ENCODE results near the gene PPARD.
"Not testable (repeated sequence)": the region's sequence is repeated elsewhere in the genome, so short reads cannot be mapped to it uniquely, and the experiment has no call there.

Gene PPARD

DNA sequence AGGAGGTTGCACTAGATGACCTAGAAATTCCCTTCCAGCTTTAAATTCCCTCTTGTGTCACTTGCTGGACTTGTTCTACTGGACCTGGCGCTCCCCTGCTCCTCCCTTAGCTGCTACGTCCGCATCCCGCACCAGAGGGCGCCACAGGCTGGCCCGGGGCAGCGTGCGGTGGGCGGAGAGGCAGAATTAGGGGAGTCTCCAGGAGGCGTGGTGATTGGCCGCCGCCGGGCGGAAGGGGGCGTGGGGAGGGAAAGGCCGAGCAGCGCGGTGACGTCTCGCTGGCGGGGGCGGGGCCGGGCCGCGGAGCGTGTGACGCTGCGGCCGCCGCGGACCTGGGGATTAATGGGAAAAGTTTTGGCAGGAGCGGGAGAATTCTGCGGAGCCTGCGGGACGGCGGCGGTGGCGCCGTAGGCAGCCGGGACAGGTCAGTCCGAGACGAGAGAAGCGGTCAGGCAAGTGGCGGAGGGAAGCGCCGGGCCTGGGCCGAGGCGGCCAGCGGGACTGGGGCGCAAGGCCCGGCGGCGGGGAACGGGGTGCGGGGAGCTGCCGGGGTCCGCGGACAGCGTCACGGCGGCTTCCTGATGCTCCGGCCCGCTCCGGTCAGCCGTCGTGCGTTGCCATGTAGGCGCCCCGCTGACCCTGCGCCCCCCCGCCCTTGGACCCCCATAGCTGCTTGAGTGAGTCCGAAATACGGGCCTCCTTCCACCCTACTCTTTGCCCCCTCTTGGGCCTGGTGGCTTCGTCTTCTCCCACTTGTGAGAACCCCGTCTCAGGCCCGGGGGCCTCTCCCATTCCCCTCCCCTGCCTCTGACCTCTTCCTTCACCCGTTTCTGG is at the start of gene PPARD:
TSS of gene PPARD (plus strand) at position 301 of the 834 bp plus-strand sequence. CDS start 68,530 bp downstream, outside the sequence.
- DNase-seq, result peak; percentile 95

DNA sequence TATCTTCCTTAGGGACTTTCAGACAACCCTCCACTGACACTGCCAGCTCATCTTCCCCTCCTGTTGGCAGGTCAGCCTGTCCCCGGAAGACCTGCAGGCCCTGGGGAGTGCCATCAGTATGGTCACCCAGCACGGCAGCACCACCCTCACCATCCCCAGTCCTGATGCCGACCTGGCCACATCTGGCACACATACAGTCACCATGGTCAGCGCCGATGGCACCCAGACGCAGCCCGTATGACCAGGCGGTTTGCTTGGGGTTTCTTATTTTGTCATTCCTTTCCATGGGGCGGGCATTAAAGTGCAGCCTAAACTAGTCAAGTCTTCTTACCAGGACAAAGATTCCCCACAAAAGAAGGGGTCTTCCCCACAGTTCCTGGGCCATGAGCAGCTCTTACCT is 48.7 kb upstream of the PPARD start:
- DNase-seq, result no peak

DNA sequence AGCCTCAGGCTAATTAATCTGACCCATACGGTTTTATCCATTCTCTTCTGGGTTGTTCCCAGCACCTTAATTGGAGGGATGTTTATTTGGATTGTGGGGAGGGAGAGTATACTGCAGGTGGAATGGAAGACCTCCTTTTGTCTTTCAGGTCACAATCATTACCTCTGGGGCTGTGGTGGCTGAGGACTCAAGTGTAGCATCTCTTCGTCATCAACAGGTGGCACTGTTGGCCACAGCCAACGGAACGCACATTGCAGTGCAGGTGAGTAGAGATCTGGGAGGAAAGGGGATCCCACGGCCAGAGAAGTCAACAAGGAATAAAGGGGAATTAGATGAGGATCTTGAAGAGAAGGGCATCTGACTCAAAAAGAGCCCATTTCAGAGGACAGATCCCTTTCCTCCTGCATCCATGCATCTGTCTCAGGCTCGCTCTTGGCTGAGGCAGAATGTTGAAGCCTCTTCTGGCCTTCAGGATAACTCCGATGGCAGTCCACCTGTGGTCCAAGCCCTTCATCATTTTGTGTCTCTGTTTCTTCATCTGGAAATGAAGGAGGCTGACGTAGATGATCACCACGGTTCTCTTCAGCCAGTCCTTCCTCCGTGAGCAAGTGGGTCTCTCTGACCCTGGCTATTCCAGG is 47.9 kb upstream of the PPARD start:
- peak; percentile 44 for DNase-seq

DNA sequence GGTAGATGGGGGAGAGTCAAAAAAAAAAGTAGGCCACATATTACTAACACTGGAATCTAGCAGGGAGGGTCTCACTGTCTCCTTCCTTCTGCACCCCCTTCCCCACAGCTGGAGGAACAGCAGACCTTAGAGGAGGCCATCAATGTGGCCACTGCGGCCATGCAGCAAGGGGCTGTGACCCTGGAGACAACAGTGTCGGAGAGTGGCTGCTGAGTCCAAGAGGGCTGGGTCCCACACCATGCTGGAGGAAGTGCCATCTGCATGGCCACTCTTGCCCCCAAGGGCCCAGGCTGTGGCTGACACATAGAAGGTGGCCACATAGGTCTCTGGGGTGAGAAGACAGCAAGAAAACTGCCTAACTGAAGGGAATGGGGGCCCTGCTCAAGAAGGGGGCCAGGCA is 47.3 kb upstream of the PPARD start:
- DNase-seq, result no peak

DNA sequence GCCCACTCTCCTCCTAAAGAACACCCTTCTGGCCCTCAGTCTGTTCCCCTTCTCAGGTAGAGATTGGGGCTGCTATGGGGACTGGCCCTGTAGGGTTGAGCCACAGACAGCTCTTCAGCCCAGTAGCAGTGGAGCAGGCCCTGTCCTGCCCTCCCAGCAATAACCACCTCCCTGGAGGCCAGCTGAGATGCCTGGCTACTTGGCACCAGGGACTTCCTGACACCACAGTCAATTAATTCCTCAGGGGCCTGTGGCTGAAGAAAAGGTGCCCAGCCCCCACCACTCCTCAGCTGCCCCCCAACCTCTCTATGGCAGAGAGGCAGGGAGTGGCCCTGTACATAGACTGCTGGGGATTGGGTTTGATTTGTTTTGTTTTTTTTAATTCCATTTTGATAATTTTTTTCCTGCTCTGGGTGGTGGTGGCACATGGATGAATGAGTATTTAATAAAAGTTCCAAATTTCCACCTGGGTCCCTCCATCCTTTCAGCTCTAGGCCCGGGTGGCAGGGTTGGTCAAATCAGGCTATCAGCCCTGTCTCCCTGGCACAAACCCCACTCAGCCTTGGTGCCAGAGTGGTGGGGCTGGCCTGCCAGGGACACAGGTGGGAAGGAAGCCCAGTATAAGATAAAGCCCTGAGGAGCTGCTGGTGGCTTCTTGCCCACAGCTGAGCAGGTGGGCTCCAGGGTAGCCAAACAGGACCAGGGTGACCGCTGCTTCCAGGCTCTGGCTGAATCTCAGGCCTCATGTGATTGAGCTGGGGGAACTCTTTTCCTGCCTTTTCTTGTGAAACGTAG is 46.6 kb upstream of the PPARD start:
- no peak for DNase-seq

DNA sequence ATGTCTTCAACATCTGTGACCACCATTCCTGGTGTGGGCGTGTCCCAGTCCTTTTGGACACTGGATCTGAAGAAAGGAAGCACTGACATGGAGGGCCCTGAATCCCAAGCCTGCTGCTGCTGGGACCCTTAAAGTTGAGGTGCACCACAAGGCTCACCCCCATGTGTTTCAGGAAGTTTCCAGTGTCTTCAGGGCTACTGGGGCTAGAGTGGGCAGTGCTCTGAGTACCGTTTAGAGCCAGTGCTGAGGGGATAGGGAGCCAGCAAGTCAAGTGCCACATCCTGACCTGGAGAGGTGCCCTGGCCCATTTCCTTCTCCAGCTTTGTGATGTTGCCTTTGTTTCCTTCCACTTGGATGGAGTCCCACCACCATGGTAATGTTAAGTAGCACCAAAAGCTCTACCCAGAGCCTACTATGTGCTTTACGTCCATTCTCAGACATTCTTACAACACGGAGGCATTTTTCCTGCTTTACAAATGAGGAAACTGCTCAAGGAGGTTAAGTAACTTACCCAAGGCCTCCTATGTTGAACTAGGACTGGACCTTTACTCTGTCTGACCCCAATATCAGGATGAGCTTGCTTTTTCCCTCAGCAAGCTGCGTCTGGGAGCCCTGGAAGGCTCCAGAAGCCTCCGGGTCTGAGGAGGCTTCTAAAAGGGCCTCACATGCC is 45.3 kb upstream of the PPARD start:
- DNase-seq, result no peak

DNA sequence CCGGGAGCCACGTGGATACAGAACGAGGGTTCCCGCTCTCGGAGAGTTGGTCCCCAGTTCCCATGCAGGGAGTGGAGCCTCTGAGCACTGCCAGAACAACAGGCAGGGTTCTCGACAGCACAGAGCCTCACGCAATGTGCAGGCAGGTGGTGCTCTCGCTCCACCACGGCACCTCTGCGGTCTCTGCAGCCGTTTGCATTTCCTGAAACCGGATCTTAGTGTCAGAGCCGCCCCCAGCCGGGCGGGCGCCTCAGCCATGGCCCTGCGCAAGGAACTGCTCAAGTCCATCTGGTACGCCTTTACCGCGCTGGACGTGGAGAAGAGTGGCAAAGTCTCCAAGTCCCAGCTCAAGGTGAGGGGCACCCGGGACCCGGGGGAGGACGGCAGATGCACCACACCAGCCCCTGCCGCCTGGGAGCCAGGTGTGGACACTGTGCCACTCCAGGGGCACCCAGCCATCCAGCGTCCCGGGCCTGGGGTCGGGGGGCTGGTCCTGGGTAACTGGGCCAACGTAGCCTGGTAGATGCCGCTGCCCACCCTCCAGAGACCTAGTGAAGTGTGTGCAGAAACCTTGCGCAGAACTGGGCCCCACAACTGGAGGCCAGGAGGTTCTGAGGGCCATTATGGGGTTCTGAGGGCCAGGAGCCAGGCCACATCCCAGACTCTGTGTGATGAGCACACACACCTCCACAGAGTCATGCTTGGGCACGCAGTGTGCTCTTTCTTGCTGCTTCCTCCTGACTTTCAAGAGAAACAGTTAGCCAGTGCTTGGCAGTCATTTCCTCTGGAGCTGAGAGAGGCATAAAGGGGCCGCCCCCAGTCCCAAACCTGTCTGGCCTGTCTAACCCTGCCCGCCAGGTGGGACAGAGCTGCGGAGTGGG is 44.5 kb upstream of the PPARD start, which contains the start of gene DEF6:
TSS of gene DEF6 (plus strand) at position 218 of the 881 bp plus-strand sequence. CDS start at position 257, 39 bp downstream.
- peak; percentile 79 for DNase-seq

DNA sequence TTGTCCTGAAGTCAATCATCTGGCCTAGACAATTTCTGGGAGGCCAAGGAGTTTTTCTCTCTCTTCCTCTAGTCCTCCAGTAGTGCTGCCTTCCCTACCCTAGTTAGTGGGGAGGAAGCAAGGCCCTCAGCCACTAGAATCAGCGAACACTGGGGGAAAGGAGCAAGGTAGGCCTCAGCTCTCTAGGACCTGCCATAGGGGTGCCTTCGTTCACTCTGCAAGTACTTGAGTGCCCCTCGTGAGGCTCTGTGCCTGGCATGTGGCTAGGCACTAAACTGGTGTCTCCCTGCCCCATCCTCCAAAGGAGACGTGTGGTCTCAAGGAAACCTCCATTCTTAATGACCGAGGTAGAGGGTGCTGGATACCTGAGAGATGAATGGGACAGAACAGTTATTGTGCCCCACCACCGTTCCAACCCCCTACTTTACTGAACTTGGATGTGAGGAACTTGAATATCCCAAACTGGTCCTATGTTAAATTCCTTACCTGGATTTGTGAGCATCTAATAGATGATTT is 43.7 kb upstream of the PPARD start:
- no peak for DNase-seq

DNA sequence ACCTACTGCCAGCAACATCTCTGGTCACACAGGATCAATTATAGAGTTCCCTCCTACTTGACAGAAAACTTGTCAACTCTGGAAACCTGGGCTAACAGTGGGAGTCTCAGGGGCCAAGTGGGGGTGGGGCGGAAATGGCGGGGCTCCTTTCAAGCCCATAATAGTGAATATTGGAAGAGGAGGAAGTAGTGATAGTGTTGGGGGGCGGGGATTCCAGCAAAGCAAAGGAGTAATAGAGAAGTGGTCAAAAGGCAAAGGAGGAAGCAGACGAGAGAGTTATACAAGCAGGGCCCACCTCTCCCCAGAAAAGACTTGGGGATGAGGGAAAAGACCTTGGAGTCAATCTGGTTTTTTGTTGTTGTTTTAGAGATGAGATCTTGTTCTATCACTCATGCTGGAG is 42.7 kb upstream of the PPARD start:
- DNase-seq, result no peak

DNA sequence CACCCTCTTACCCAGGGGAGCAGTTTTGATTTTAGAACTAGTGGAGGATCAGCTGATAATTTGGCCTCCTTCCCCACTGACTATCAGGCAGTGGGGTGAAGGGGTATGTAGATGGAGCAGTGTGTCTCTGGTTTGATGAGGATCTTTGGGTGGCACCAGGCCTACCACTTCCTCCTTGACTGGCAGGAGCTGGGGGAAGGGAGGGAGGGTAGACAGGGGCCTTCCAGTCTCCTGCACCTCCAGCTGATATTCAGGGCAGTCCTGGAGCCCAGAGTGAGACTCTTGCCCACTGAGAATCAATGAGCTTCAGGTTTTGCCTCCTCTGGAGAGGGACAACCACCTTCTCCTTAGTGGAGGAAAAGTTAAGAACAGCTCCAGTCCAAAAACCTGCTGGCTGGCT is 41.5 kb upstream of the PPARD start:
- DNase-seq, result no peak

DNA sequence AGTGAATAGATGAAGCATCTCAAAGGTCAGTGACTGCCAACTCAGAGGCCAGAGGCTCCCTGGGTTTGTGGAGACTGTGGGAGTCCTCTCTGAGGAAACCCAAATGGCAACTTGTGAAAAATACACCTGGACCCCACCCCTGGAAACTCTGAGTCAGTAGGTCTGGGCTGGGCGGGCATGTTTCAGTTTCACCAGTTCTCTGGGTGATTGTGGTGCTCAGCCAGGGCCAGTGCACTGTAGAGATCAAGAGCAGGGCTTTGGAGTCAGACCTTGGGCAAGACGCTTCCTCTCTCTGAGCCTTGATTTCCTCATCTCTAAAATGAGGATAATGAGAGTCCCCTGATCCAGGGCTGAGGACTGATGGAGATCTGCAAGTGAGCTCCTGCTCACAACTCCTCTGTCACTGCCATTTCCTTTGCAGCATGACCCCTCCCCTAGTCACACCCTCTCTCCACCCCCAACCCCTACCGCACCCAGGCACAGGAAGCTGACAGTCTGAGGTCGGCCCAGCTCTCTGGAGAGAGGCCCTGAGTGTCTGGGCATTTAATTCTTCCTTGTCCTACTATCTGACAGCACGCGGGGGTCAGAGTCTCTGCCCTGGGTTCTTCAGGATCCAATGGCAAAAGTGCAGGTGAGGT is 39.6 kb upstream of the PPARD start:
- no peak for DNase-seq

DNA sequence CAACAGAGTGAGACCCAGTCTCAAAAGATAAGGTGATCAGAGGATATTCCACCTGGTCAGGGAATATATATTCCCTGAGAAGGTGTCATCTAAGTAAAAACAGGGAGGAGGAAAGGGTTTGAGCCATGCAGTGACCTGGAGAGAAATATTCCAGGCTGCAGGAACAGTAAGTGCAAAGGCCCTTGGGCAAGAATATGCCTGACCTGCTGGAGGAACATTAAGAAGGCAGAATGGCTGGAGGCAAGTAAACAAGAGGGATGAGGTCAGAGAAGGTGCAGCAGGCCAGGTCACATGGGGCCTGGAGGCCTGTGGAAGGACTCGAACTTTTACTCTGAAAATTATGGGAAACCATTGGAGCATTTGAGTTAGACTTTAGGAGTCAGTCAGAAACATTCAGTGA is 38.1 kb upstream of the PPARD start:
- DNase-seq, result no peak

DNA sequence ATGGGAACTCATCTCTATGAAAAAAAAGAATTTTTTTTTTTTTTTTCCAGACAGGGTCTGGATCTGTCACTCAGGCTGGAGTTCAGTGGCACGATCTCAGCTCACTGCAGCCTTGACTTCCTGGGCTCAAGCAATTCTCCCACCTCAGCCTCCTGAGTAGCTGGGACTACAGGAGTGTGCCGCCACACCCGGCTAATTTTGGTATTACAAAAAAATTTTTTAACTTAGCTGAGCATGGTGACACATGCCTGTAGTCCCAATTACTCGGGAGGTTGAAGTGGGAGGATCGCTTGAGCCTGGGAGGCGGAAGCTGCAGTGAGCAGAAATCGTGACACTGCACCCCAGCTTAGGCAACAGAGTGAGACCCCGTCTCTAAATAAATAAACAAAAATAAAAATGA is 37.2 kb upstream of the PPARD start:
- no peak for DNase-seq

DNA sequence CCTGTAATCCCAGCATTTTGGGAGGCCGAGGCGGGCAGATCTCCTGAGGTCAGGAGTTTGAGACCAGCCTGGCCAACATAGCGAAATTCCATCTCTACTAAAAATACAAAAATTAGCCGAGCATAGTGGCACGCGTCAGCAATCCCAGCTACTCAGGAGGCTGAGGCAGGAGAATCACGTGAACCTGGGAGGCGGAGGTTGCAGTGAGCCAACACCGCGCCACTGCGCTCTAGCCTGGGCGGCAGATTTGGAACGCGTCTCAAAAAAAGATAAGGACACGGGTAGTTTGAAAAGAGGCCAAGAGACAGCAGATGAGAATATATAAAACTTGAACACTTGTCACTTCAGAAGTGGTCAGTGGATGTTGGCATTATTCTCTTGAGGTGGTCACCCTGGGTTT is 35.2 kb upstream of the PPARD start:
- DNase-seq, result not testable (repeated sequence)

DNA sequence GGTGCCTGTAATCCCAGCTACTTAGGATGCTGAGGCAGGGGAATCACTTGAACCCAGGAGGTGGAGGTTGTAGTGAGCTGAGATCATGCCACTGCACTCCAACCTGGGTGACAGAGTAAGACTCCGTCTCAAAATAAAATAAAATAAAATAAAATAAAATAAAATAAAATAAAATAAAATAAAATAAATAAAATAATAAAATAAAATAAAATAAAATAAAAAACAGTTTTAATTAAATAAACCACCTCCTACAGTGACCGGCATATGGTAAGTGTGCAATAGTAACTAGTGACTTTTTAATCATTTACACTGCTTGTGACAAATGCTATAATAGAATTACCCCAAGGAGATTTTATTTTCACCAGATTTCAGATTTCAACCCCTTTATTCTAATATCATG is 33.8 kb upstream of the PPARD start:
- not testable (repeated sequence) for DNase-seq

DNA sequence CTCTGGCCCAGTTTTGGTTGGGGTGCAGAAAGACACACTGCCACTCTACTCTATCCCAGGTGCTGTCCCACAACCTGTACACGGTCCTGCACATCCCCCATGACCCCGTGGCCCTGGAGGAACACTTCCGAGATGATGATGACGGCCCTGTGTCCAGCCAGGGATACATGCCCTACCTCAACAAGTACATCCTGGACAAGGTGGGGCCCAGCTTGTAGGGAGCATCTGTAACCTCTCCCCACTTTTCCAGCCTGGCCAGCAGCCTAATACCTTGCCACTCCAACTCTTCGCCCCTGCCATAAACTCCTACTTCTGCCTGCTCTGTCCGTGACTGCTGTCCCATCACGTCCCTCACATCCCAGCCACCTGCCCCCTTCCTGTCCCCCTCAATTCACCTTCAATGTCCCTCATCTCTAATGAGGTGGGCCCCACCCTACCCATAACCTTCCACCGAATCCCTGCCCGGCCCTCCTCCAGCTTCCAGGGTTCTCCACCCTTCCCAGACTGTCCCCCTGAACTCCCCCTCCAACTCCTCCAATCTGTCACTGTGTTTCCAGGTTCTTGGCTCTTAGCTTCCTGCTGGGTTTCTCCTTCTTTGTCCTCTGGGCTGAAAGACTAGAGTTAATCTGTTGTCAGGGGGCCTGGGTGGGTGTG is 32.6 kb upstream of the PPARD start:
- DNase-seq, result no peak

DNA sequence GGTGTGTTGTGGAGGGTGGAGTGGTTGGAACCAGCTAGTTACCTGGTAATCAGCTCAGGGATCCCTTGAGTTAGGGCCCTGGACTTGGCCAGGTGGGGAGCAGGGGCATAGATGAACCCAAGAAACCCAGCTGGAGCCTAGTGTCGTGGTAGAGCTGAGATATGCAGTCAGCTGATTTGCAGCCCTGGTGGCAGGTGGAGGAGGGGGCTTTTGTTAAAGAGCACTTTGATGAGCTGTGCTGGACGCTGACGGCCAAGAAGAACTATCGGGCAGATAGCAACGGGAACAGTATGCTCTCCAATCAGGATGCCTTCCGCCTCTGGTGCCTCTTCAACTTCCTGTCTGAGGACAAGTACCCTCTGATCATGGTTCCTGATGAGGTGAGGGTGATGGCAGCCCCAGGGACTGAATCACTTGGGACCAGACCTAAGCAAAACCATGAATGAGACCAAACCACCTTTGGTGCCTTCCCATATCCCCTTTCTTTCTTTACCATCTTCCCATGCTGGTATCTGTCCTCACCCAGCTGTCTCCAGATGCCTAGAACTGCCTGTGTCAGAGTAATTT is 32.0 kb upstream of the PPARD start:
- DNase-seq, result no peak

DNA sequence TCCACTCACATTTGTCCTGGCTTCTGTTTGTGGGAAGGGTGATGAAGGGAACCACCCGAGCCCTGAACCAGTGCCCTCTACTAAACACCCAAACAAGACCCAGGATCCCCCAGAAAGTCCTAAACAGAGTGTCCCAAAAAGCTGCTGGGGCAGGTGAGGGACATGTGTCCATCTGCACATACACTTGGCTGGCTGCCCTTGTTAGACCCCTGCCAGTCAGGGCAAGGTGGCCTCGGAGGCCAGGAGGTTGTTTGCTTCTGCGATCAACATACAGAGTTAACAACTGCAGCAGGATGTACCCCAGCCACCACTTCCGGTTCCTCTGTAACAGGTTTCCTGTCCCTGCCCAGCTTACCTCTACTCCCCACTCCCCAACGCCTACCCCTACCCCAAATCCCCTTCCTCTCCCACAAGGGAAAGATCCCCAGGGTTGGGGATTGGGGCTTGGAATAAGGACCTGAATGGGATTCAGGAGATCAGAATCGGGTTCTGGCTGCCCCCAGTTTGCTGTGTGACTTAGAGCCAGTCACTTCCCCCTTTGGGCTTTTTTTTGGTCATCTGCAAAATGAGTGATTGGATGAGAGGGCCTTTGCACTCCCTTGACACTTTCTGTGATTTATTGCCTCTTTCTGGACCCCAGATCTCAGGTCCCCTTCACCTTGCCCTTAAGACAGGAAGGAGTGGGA is 30.8 kb upstream of the PPARD start:
- no peak for DNase-seq

DNA sequence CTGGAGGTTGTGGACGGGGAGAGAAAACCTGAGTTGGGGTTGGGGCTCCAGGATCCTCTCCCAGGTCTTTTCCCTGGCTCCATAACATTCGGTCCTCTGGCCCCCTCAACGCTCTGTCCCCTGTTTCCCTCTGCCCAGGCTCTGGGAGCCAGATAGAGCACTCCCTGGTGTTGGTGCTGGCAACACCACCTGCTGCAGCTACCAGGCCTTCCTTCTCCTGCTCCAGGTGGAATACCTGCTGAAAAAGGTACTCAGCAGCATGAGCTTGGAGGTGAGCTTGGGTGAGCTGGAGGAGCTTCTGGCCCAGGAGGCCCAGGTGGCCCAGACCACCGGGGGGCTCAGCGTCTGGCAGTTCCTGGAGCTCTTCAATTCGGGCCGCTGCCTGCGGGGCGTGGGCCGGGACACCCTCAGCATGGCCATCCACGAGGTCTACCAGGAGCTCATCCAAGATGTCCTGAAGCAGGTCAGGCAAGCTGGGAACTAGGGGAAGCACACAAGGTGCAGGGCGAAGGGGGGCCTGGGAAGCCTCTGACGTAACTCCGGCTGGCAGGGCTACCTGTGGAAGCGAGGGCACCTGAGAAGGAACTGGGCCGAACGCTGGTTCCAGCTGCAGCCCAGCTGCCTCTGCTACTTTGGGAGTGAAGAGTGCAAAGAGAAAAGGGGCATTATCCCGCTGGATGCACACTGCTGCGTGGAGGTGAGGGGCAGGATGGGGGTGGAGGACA is 30.1 kb upstream of the PPARD start:
- DNase-seq, result no peak

Measured in NCI-H1436 (cell line).